GM23338 (cell line): ENCODE results near the gene IGSF8. TPM values are rescaled to one million over a fixed set of nuclear protein-coding genes. Genes with fewer than 3 reads are reported as not detected.

ENCODE experiments used
- ATAC-seq: fragments of 200-7000 bp; cut with Tn5 transposase; 3 replicates; pipeline ENCODE4 v1.9.1; 2020
- DNase-seq: peaks from one replicate; pipeline ENCODE4 v3.0.0-alpha.2; 2015; ENCODE audit warnings: low spot score
- H2AFZ ChIP-seq: fragments of 200-600 bp; sonication (generic); 2 replicates; pipeline ENCODE4 v1.8.0; 2016; ENCODE audit warnings: antibody characterized with exemption, mild to moderate bottlenecking, moderate library complexity
- H3F3A ChIP-seq: fragments of 200-600 bp; sonication (generic); replicated peaks from 2 replicates; pipeline ENCODE4 v1.8.0; 2017; ENCODE audit warnings: antibody characterized with exemption, mixed run types, low read depth
- H3K27ac ChIP-seq: fragments of 200-600 bp; sonication (generic); 2 replicates; pipeline ENCODE4 v1.6.1; 2016; ENCODE audit warnings: low read depth
- H3K27me3 ChIP-seq: fragments of 200-600 bp; sonication (generic); 2 replicates; pipeline ENCODE4 v1.8.0; 2016; ENCODE audit warnings: mild to moderate bottlenecking, mixed run types, moderate library complexity; ENCODE audit not compliant: insufficient read depth
- H3K36me3 ChIP-seq: fragments of 200-600 bp; sonication (generic); 2 replicates; pipeline ENCODE4 v1.8.0; 2016; ENCODE audit warnings: mild to moderate bottlenecking; ENCODE audit not compliant: insufficient read depth
- H3K4me1 ChIP-seq: fragments of 200-600 bp; sonication (generic); 2 replicates; pipeline ENCODE4 v1.8.0; 2016; ENCODE audit warnings: mild to moderate bottlenecking, moderate library complexity; ENCODE audit not compliant: insufficient read depth
- H3K4me2 ChIP-seq: fragments of 200-600 bp; sonication (generic); 2 replicates; pipeline ENCODE4 v1.7.1; 2017; ENCODE audit warnings: mixed run types
- H3K4me3 ChIP-seq: fragments of 200-600 bp; sonication (generic); 2 replicates; pipeline ENCODE4 v1.6.1; 2016; ENCODE audit warnings: mixed run types
- H3K79me2 ChIP-seq: fragments of 200-600 bp; sonication (generic); replicated peaks from 2 replicates; pipeline ENCODE4 v1.8.0; 2017; ENCODE audit warnings: mild to moderate bottlenecking; ENCODE audit not compliant: insufficient read depth
- H3K9me2 ChIP-seq: fragments of 200-600 bp; sonication (generic); 2 replicates; pipeline ENCODE4 v1.8.0; 2017; ENCODE audit not compliant: insufficient read depth
- H4K20me1 ChIP-seq: fragments of 200-600 bp; sonication (generic); replicated peaks from 2 replicates; pipeline ENCODE4 v1.8.0; 2017; ENCODE audit warnings: mild to moderate bottlenecking; ENCODE audit not compliant: insufficient read depth
- H3K27ac Mint-ChIP-seq: 2 replicates; pipeline ENCODE4 v1.8.0; 2020; ENCODE audit warnings: inconsistent platforms, mild to moderate bottlenecking, moderate library complexity, mixed read lengths
- H3K27me3 Mint-ChIP-seq: 3 replicates; pipeline ENCODE4 v1.8.0; 2022; ENCODE audit warnings: low read depth, mild to moderate bottlenecking, moderate library complexity, mixed read lengths, inconsistent platforms; ENCODE audit not compliant: insufficient read depth, poor library complexity
- H3K36me3 Mint-ChIP-seq: 3 replicates; pipeline ENCODE4 v1.8.0; 2021; ENCODE audit warnings: low read depth, mild to moderate bottlenecking, inconsistent platforms, moderate library complexity, mixed read lengths
- H3K4me1 Mint-ChIP-seq: 3 replicates; pipeline ENCODE4 v1.8.0; 2020; ENCODE audit warnings: mild to moderate bottlenecking, inconsistent platforms, mixed read lengths
- H3K4me3 Mint-ChIP-seq: 3 replicates; pipeline ENCODE4 v1.8.0; 2021; ENCODE audit warnings: moderate library complexity, mild to moderate bottlenecking, inconsistent platforms, mixed read lengths
- H3K9me3 Mint-ChIP-seq: 3 replicates; pipeline ENCODE4 v1.8.0; 2020; ENCODE audit warnings: moderate library complexity, mild to moderate bottlenecking, inconsistent platforms, mixed read lengths
- CTCF ChIP-seq, 2 experiments: fragments of 200-600 bp in 1 of 2; sonication (generic) in 1 of 2; conservative IDR thresholded peaks; 2 replicates each; pipeline versions ENCODE4 v1.5.1 to v1.6.1; 2016 to 2017; ENCODE audit warnings: antibody characterized with exemption in 2 of 2, low read depth in 2 of 2, mild to moderate bottlenecking in 2 of 2, moderate library complexity in 1 of 2
- EZH2phosphoT487 ChIP-seq: fragments of 200-600 bp; sonication (generic); IDR thresholded peaks from one replicate; pipeline ENCODE4 v1.8.1; 2018; ENCODE audit warnings: antibody characterized with exemption; ENCODE audit not compliant: unreplicated experiment
- JUNB ChIP-seq: IDR thresholded peaks from one replicate; pipeline ENCODE4 v1.6.1; 2016; ENCODE audit warnings: antibody characterized with exemption; ENCODE audit not compliant: unreplicated experiment
- NANOG ChIP-seq: IDR thresholded peaks from 2 replicates; pipeline ENCODE4 v1.6.1; 2016; ENCODE audit warnings: antibody characterized with exemption, borderline replicate concordance
- POLR2AphosphoS5 ChIP-seq: IDR thresholded peaks from 2 replicates; pipeline ENCODE4 v1.6.1; 2016; ENCODE audit warnings: antibody characterized with exemption, low read depth
- REST ChIP-seq: IDR thresholded peaks from one replicate; pipeline ENCODE4 v1.6.1; 2018; ENCODE audit warnings: antibody characterized with exemption; ENCODE audit not compliant: unreplicated experiment
- ZNF462 ChIP-seq: fragments of 250-450 bp; sonication (Bioruptor Pico); IDR thresholded peaks from 2 replicates; pipeline ENCODE4 v1.5.0; 2020; ENCODE audit warnings: mild to moderate bottlenecking, moderate library complexity
- polyA plus RNA-seq: library from polyadenylated mRNA; unstranded; fragments of >200 nt; fragmentation: Nextera tagmentation; extraction: Ambion mirVana; gene quantifications from 2 replicates; pipeline ENCODE4 v1.2.1, GENCODE V29; 2016
- total RNA-seq: library from RNA; depleted of rRNA; stranded (reverse); fragments of >200 nt; shearing (Covaris generic); gene quantifications from 2 replicates; pipeline ENCODE4 v1.2.3, GENCODE V29; 2014

The IGSF8 gene
- total and polyA plus RNA-seq, 2 experiments from 2014 or later: 38.4 to 120 TPM

- Histone ChIP-seq H4K20me1 (no peaks in the 10 kb centered on the region), H3K36me3 (no peaks in the 10 kb centered on the region), H3K79me2 (peaks cover 4% of the 10 kb centered on the region; the same call in 1 of the 2 replicates), H2AFZ (no peak overlapping the region), H3K4me2 (peak overlapping the region; percentile 82), H3K9me2 (no peaks in the 10 kb centered on the region), H3K4me1 (peaks cover 48% of the 10 kb centered on the region), H3K27ac (no peak overlapping the region), H3F3A (no peaks in the 10 kb centered on the region), H3K27me3 (no peaks in the 10 kb centered on the region), H3K4me3 (0 out of 2 replicates have a peak overlapping the region, but pooled peaks have one; percentile 17)
- Mint-ChIP-seq H3K4me1 (peaks cover 61% of the 10 kb centered on the region), H3K9me3 (no peaks in the 10 kb centered on the region), H3K27ac (no peak overlapping the region), H3K4me3 (peak overlapping the region; percentile 79), H3K36me3 (peaks cover 26% of the 10 kb centered on the region), H3K27me3 (peaks cover 11% of the 10 kb centered on the region)
- no peak for TF ChIP-seq CTCF (conservative IDR thresholded peaks at IDR 0.05; ENCODE audit: low read depth in 2 of 2)
- TF ChIP-seq EZH2phosphoT487: no peak
- no peak for TF ChIP-seq JUNB
- TF ChIP-seq POLR2AphosphoS5: no peak
- no peak for TF ChIP-seq REST
- TF ChIP-seq ZNF462: 0 out of 2 replicates have a peak, but pooled peaks have one; percentile 21
- TF ChIP-seq NANOG: no peak
- ATAC-seq (peak; percentile 42), DNase-seq (no peak)
Observed at GRCh38 chr1:160117709-160118183, 19.3 kb upstream of the IGSF8 start.
